Activated T-cell treated with anti-CD3 and anti-CD28 coated beads, Interleukin-2, amount 50 U/mL, for 72 hours (primary cell): ENCODE results near the gene NUBPL. TPM values are rescaled to one million over a fixed set of nuclear protein-coding genes. Genes with fewer than 3 reads are reported as not detected.

ENCODE experiments used
- ATAC-seq, 2 donors: fragments of 150-1000 bp; cut with Tn5 transposase; replicated peaks in 1 of 2; 2 replicates each; pipeline ENCODE4 v1.10.0; 2021; ENCODE audit warnings: moderate library complexity in 2 of 2, mild to moderate bottlenecking in 1 of 2
- DNase-seq, 2 donors: peaks; one replicate each; pipeline ENCODE4 v3.0.0; 2021 to 2022; ENCODE audit warnings: mixed read lengths in 1 of 2
- H3K27ac Mint-ChIP-seq: one replicate; pipeline ENCODE4 v1.8.0; 2022; ENCODE audit warnings: mild to moderate bottlenecking, moderate library complexity, mixed read lengths
- H3K27me3 Mint-ChIP-seq: one replicate; pipeline ENCODE4 v1.8.0; 2022; ENCODE audit warnings: low read depth, mixed read lengths
- H3K36me3 Mint-ChIP-seq, 2 donors: one replicate each; pipeline ENCODE4 v1.8.0; 2022; ENCODE audit warnings: mixed read lengths in 2 of 2, mild to moderate bottlenecking in 1 of 2; ENCODE audit not compliant: insufficient read depth in 2 of 2
- H3K4me1 Mint-ChIP-seq: one replicate; pipeline ENCODE4 v1.8.0; 2022; ENCODE audit warnings: low read depth, mixed read lengths
- H3K4me3 Mint-ChIP-seq, 2 donors: one replicate each; pipeline ENCODE4 v1.8.0; 2022; ENCODE audit warnings: mild to moderate bottlenecking in 2 of 2, mixed read lengths in 2 of 2, moderate library complexity in 2 of 2
- H3K9me3 Mint-ChIP-seq, 2 donors: one replicate each; pipeline ENCODE4 v1.8.0; 2022; ENCODE audit warnings: mixed read lengths in 2 of 2
- total RNA-seq, 2 donors: library from RNA; stranded (reverse); gene quantifications; one replicate each; pipeline ENCODE4 v1.2.3, GENCODE V29; 2022

Gene NUBPL, protein sequence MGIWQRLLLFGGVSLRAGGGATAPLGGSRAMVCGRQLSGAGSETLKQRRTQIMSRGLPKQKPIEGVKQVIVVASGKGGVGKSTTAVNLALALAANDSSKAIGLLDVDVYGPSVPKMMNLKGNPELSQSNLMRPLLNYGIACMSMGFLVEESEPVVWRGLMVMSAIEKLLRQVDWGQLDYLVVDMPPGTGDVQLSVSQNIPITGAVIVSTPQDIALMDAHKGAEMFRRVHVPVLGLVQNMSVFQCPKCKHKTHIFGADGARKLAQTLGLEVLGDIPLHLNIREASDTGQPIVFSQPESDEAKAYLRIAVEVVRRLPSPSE
- total RNA-seq, result 1 to 10 TPM; 7.7 to 9.4 TPM

DNA sequence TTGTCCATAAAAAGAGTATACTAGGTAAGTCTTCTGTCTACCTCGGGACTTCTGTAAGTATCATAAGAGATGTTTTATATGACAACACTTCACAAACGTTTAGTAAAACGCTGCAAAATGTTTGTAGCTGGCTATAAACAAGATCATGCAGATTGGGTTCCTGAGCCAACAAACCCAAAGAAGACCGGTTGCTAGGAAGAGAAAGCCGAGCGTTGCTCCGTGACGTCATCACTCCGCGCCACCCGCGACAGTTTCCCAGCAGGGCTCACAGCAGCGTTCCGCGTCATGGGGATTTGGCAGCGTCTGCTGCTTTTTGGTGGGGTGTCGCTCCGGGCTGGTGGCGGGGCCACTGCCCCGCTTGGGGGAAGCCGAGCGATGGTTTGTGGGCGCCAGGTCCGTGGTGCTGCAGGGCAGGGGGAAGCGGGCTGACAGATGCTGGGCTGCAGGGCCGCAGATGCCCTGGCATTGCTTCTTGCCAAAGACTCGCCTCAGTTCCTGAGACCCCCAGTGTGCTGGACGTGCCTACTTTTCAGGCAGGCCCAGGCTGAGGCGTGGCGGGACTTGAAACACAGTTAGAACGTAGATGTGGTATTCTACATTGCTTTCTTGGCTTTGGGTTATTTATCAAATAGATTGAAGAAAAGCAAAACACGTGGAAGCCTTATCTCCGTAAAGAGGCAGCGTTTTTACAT lies at the start of gene NUBPL:
Gene NUBPL (plus strand): TSS at position 250 of the 692 bp plus-strand sequence. CDS start 36 bp downstream, at position 286.
- Mint-ChIP-seq H3K36me3 (peaks cover 0 to 7% of the 10 kb centered on the region in 2 donors), H3K4me1 (peaks cover 31% of the 10 kb centered on the region), H3K27ac (peak within 1 kb of the TSS; percentile 98), H3K4me3 (peak within 1 kb of the TSS; percentile 98 to 99), H3K9me3 (peaks cover 0 to 3% of the 10 kb centered on the region in 2 donors), H3K27me3 (no peaks in the 10 kb centered on the region)
- ATAC-seq (peak; percentile 94 to 97), DNase-seq (peak; percentile 96)

GRCh38 chr14:31527087-31527486 lies 34.1 kb upstream of the NUBPL start:
- ATAC-seq (no peak), DNase-seq (no peak)
- no peak overlapping the region for H3K4me3 Mint-ChIP-seq
- H3K36me3 Mint-ChIP-seq, result no peaks in the 10 kb centered on the region
- H3K27ac Mint-ChIP-seq, result no peak overlapping the region
- H3K9me3 Mint-ChIP-seq, result no peaks in the 10 kb centered on the region
- H3K4me1 Mint-ChIP-seq, result no peaks in the 10 kb centered on the region
- H3K27me3 Mint-ChIP-seq, result peaks cover 17% of the 10 kb centered on the region

DNA sequence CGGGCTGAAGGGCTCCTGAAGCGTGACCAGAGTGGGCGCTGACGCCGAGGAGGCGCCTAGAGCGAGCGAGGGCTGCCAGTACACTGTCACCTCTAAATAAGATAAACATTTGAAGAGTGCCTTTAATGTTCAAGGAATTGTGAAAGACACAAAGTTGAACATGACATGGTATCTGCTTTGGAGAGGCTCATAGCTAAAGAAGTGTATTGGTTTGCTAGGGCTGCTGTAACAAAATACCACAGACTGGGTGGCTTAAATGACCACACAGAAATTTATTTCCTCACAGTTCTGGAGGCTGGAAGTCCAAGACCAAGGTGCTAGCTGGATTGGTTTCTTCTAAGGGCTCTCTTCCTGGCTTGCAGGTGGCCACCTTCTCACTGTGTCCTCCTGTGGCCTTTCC lies 33.7 kb upstream of the NUBPL start:
- ATAC-seq (no peak), DNase-seq (no peak)
- no peaks in the 10 kb centered on the region for H3K4me1 Mint-ChIP-seq
- H3K36me3 Mint-ChIP-seq, result no peaks in the 10 kb centered on the region
- H3K4me3 Mint-ChIP-seq, result no peak overlapping the region
- H3K27ac Mint-ChIP-seq, result no peak overlapping the region
- H3K27me3 Mint-ChIP-seq, result peaks cover 17% of the 10 kb centered on the region
- H3K9me3 Mint-ChIP-seq, result no peaks in the 10 kb centered on the region

DNA sequence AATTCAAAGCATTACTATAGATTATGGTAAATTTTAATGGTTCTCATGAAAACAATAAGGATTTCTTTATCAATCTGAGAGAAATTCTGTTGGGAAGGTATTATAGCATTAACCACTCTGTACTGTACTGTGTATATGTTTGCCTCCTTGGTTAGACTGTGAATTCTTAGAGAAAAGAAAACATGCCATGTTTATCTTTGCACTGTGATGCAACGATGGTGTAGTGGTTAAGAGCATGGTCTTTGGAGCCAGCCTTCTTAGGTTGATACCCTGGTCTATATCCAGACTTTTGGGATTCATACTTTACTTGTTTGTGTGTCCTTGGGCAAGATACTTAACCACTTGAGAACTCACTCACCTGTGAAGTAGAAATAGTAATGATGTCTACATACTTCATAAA lies 32.2 kb upstream of the NUBPL start:
- H3K27ac Mint-ChIP-seq, result no peak overlapping the region

DNA sequence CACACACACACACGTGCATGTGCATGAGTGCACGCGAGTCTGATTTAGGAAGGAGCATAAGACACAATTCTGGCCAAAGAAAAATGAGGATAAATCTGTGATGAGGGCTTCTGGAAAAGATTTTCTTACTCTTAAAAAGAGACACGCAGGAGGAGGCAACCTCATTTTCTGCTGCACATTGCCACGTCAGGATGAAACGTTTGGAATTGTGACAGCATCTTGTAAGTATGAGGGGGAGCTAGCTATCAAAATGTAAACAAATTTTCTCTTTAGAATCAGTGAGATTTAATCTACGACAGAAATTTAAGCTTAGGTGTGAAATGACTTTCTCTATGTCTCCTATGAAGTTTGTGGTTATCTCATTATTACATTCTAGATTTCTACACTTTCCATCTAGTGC lies 31.1 kb upstream of the NUBPL start:
- Mint-ChIP-seq H3K4me1 (no peaks in the 10 kb centered on the region), H3K27me3 (peaks cover under 1% of the 10 kb centered on the region), H3K9me3 (no peaks in the 10 kb centered on the region), H3K4me3 (no peak overlapping the region), H3K36me3 (no peaks in the 10 kb centered on the region), H3K27ac (no peak overlapping the region)
- DNase-seq, result no peak
- ATAC-seq, result no peak

More for the DNA sequence above, 32.2 kb upstream of the NUBPL start:
- H3K4me1 Mint-ChIP-seq, result no peaks in the 10 kb centered on the region
- peaks cover 9% of the 10 kb centered on the region for H3K27me3 Mint-ChIP-seq
- H3K36me3 Mint-ChIP-seq, result no peaks in the 10 kb centered on the region
- no peak for DNase-seq
- no peaks in the 10 kb centered on the region for H3K9me3 Mint-ChIP-seq
- H3K4me3 Mint-ChIP-seq, result no peak overlapping the region
- ATAC-seq, result no peak

- DNase-seq (no peak), ATAC-seq (peak in 1 of 2 donors; percentile 32)
- H3K4me1 Mint-ChIP-seq, result no peaks in the 10 kb centered on the region
These were observed 24.8 kb upstream of the NUBPL start for GRCh38 chr14:31536201-31536960.

GRCh38 chr14:31541702-31542101 lies 19.5 kb upstream of the NUBPL start:
- H3K27ac Mint-ChIP-seq, result no peak overlapping the region
- H3K9me3 Mint-ChIP-seq, result no peaks in the 10 kb centered on the region
- DNase-seq, result no peak
- H3K36me3 Mint-ChIP-seq, result no peaks in the 10 kb centered on the region
- peaks cover 25% of the 10 kb centered on the region for H3K27me3 Mint-ChIP-seq
- ATAC-seq, result no peak
- no peak overlapping the region for H3K4me3 Mint-ChIP-seq
- H3K4me1 Mint-ChIP-seq, result no peaks in the 10 kb centered on the region

More at GRCh38 chr14:31536201-31536960, 24.8 kb upstream of the NUBPL start:
- Mint-ChIP-seq H3K36me3 (no peaks in the 10 kb centered on the region), H3K9me3 (no peaks in the 10 kb centered on the region), H3K27me3 (peaks cover 14% of the 10 kb centered on the region), H3K27ac (no peak overlapping the region), H3K4me3 (no peak overlapping the region)

DNA sequence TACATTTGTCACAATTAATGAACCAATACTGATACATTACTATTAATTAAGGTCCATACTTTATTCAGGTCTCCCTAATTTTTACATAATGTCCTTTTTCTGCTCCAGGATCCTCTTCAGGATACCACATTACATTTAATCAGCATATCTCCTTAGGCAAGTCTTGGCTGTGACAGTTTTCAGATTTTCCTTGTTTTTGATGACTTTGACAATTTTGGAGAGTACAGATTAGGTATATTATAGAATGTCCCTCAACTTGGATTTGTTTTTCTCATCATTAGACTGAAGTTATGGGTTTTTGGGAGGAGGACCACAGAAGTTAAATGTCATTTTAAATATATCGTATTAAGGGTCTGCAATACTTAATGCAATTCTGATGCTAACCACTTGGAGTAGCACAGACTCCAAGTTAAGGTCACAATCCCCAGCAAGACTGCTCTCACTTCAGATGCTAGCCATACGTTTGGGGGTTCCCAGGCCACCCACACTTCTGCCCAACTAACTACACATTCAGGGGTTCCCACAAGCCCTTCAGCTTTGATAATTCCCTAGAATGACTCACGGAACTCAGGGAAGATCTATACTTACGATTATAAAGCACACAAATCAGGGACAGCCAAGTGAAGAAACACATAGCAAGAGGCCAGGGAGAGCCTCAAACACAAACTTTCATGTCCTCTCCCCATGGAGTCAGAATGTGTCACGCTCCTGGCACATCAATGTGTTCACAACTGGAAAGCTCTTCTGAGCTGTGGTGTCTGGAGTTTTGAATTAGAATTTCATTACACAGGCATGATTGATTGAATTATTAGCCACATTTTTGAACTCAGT lies 17.0 kb upstream of the NUBPL start:
- ATAC-seq (no peak), DNase-seq (no peak)
- no peak overlapping the region for H3K4me3 Mint-ChIP-seq
- peaks cover 28% of the 10 kb centered on the region for H3K27me3 Mint-ChIP-seq
- no peaks in the 10 kb centered on the region for H3K4me1 Mint-ChIP-seq
- no peak overlapping the region for H3K27ac Mint-ChIP-seq
- no peaks in the 10 kb centered on the region for H3K9me3 Mint-ChIP-seq
- no peaks in the 10 kb centered on the region for H3K36me3 Mint-ChIP-seq

- Mint-ChIP-seq H3K9me3 (no peaks in the 10 kb centered on the region), H3K27me3 (peaks cover 34% of the 10 kb centered on the region), H3K27ac (no peak overlapping the region), H3K36me3 (no peaks in the 10 kb centered on the region), H3K4me3 (no peak overlapping the region), H3K4me1 (no peaks in the 10 kb centered on the region)
- no peak for ATAC-seq
- no peak for DNase-seq
These were observed 16.4 kb upstream of the NUBPL start for GRCh38 chr14:31544816-31545215.

DNA sequence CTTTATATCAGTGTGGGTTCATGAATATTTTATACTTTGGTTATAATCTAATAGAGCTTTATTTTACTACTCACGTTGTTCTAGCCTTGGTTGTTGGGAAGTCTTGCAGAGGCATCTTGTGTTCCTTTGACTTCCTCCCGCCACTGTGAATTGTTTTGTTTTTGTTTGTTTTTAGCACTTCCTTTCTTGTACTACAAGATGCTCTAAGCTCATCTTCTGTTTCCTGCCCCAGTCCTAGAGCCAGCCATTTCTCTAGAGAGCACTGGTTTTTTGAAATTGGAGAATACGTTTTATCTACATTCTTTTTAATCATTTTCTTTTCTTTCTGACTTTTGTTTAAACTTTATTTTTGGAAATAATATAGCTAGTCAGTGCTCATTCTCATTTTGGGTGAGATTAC lies 15.9 kb upstream of the NUBPL start:
- Mint-ChIP-seq H3K27me3 (peaks cover 39% of the 10 kb centered on the region), H3K4me3 (no peak overlapping the region), H3K36me3 (no peaks in the 10 kb centered on the region), H3K9me3 (no peaks in the 10 kb centered on the region), H3K27ac (no peak overlapping the region), H3K4me1 (no peaks in the 10 kb centered on the region)
- ATAC-seq (no peak), DNase-seq (no peak)

GRCh38 chr14:31549817-31550216 lies 11.4 kb upstream of the NUBPL start:
- ATAC-seq (no peak), DNase-seq (no peak)
- H3K27me3 Mint-ChIP-seq, result peaks cover 35% of the 10 kb centered on the region
- H3K4me1 Mint-ChIP-seq, result no peaks in the 10 kb centered on the region
- no peaks in the 10 kb centered on the region for H3K9me3 Mint-ChIP-seq
- no peaks in the 10 kb centered on the region for H3K36me3 Mint-ChIP-seq
- H3K27ac Mint-ChIP-seq, result no peak overlapping the region
- H3K4me3 Mint-ChIP-seq, result no peak overlapping the region

- H3K27ac Mint-ChIP-seq, result no peak overlapping the region
- no peaks in the 10 kb centered on the region for H3K36me3 Mint-ChIP-seq
- ATAC-seq (no peak), DNase-seq (no peak)
- peaks cover 40% of the 10 kb centered on the region for H3K27me3 Mint-ChIP-seq
- no peaks in the 10 kb centered on the region for H3K9me3 Mint-ChIP-seq
- no peaks in the 10 kb centered on the region for H3K4me1 Mint-ChIP-seq
- no peak overlapping the region for H3K4me3 Mint-ChIP-seq
These were observed 10.6 kb upstream of the NUBPL start for GRCh38 chr14:31550589-31550988.
